Stimulated activated CD4-positive, alpha-beta T cell treated with anti-CD3 and anti-CD28 coated beads, Interleukin-4, amount 100 ng/mL, for 48 hours (primary cell): ENCODE results near the gene CAMK1G.

Experiments
- DNase-seq, 2 donors: peaks; one replicate each; pipeline ENCODE4 v3.0.0-alpha.2; 2020; ENCODE audit warnings: low read depth in 2 of 2

Gene CAMK1G

GRCh38 chr1:209662879-209663327 is 79.4 kb downstream of the CAMK1G start:
- DNase-seq, result no peak
